ENCODE data around the gene CDK5. TPM values are rescaled to one million over a fixed set of nuclear protein-coding genes. Genes with fewer than 3 reads are reported as not detected.
A peak's percentile ranks its signal among the peaks of the same experiment; 100 is the strongest.

The CDK5 gene
- polyA plus RNA-seq, 2 of the 4 experiments (the other 2 are of a cell fraction), result 29.6 to 51.0 TPM

- H3K9me3 ChIP-seq, result no peaks in the 10 kb centered on the region
- H3K27ac ChIP-seq, result peak overlapping the region in 1 of 2 experiments; percentile 15; a peak in 3 of 6 replicates
- FAIRE-seq, result no peak
- no peak for TF ChIP-seq JUN (IDR thresholded peaks at IDR 0.05)
- TF ChIP-seq HEYL (CRISPR knock-in tag; IDR thresholded peaks at IDR 0.05), result no peak
- no peak for TF ChIP-seq TP53 (CRISPR knock-in tag; IDR thresholded peaks at IDR 0.05)
- no peak for TF ChIP-seq HOXB13 (CRISPR knock-in tag; IDR thresholded peaks at IDR 0.05; ENCODE audit: low read depth)
- TF ChIP-seq MAFK (IDR thresholded peaks at IDR 0.05; ENCODE audit: partially characterized antibody), result no peak
- no peak for TF ChIP-seq ZC3H11A (IDR thresholded peaks at IDR 0.05)
- TF ChIP-seq REST (IDR thresholded peaks at IDR 0.05), result no peak
- TF ChIP-seq HOXA7 (CRISPR knock-in tag; IDR thresholded peaks at IDR 0.05), result no peak
- no peak for TF ChIP-seq MAZ (IDR thresholded peaks at IDR 0.05; ENCODE audit: borderline replicate concordance, low read depth, low read length)
- TF ChIP-seq CBX8 (IDR thresholded peaks at IDR 0.05), result no peak
- TF ChIP-seq EHF (CRISPR knock-in tag; IDR thresholded peaks at IDR 0.05), result no peak
- TF ChIP-seq RFX5 (IDR thresholded peaks at IDR 0.05), result no peak
- TF ChIP-seq RCOR1 (IDR thresholded peaks at IDR 0.05; ENCODE audit: low read depth, low read length), result no peak
- TF ChIP-seq USF2 (IDR thresholded peaks at IDR 0.05), result no peak
- TF ChIP-seq HOXB5 (CRISPR knock-in tag; IDR thresholded peaks at IDR 0.05), result no peak
- no peak for TF ChIP-seq EHMT2 (IDR thresholded peaks at IDR 0.05; ENCODE audit: low read depth)
- TF ChIP-seq CBX2 (IDR thresholded peaks at IDR 0.05; ENCODE audit: borderline replicate concordance, low read depth), result no peak
- no peak for TF ChIP-seq PBX3 (IDR thresholded peaks at IDR 0.05)
- TF ChIP-seq CEBPB (IDR thresholded peaks at IDR 0.05), result no peak
- H3K4me1 ChIP-seq, result peaks cover 23% of the 10 kb centered on the region; the same call in 1 of the 3 replicates
- no peak overlapping the region for H3K4me3 ChIP-seq
- ATAC-seq, result peak in 1 of 2 experiments; percentile 3; a peak in 1 of 6 replicates
- no peak for DNase-seq (ENCODE audit: low read depth in 1 of 2, low spot score in 1 of 2)
- no peak overlapping the region for H3K4me2 ChIP-seq
- ChIA-PET CTCF (interaction anchor here (0.7 to 11.2 kb wide), 14 partner anchors 11 to 111 kb away, joined by 3 to 110 read pairs (median 6); partner anchors contain the start of genes ABCB8 and ATG9B), POLR2A (no interaction called here)
- WGBS (ENCODE audit: missing lambda C conversion rate), result 92% methylated on average over 4 of the region's 22 CpGs
Observed at GRCh38 chr7:151009327-151010036, 48.2 kb downstream of the CDK5 start.

- ATAC-seq (peak in 1 of 2 experiments; percentile 74; a peak in 3 of 6 replicates), FAIRE-seq (no peak), DNase-seq (ENCODE audit: low read depth in 1 of 2, low spot score in 1 of 2) (peak; percentile 41 to 50)
- TF ChIP-seq CTCF (IDR thresholded peaks at IDR 0.05), result peak; percentile 41; the same call in 2 of the 3 replicates
- TF ChIP-seq GATA3 (IDR thresholded peaks at IDR 0.05; ENCODE audit: borderline replicate concordance), result no peak
- CTCF ChIA-PET, result interaction anchor here (0.7 to 11.2 kb wide), 13 partner anchors 12 to 110 kb away, joined by 3 to 110 read pairs (median 7); partner anchors contain the start of genes ABCB8 and ATG9B
- H3K4me3 ChIP-seq, result no peak overlapping the region
- H3K4me1 ChIP-seq, result peaks cover 23% of the 10 kb centered on the region; the same call in 1 of the 3 replicates
- no peak overlapping the region for H3K27ac ChIP-seq
- no peaks in the 10 kb centered on the region for H3K9me3 ChIP-seq
- WGBS (ENCODE audit: missing lambda C conversion rate), result 86% methylated on average over 18 of the region's 40 CpGs
- no peak overlapping the region for H3K4me2 ChIP-seq
- POLR2A ChIA-PET, result no interaction called here
Observed at GRCh38 chr7:151008511-151009323, 49.0 kb downstream of the CDK5 start.

Data from A549 (cell line).